Stimulated activated CD4-positive, alpha-beta T cell treated with anti-CD3 and anti-CD28 coated beads, Interleukin-15, amount 100 ng/mL, for 24 hours (primary cell): ENCODE data around the gene GALNT2.

Source experiments
- DNase-seq: peaks from one replicate; pipeline ENCODE4 v3.0.0-alpha.2; 2020

The GALNT2 gene

GRCh38 chr1:230136453-230137336, 69.7 kb downstream of the GALNT2 start:
- no peak for DNase-seq

GRCh38 chr1:230137337-230137815, 70.3 kb downstream of the GALNT2 start:
- no peak for DNase-seq

GRCh38 chr1:230138561-230139239, 71.7 kb downstream of the GALNT2 start:
- DNase-seq = no peak

DNA sequence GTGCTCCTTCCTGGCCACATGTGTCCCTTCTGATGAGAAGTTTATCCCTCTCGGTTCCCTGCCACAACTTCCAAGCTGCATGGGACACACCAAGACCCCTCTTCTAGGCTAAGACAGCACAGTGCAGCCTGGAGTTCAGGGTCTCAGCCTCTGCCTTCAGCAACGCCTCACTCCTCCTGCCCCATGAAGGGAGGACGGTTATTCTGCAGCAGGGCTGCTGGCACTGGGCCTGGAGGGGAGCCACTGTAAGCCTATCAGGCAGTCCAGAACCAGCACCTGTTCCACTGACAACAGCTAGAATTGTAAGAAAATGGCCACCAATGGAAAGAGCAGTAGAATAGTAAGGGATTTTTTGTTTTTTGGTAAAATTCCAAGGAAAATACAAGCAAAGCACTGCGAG, 72.3 kb downstream of the GALNT2 start:
- DNase-seq = no peak

GRCh38 chr1:230139741-230140140, 72.7 kb downstream of the GALNT2 start:
- no peak for DNase-seq

GRCh38 chr1:230140221-230141020, 73.4 kb downstream of the GALNT2 start:
- no peak for DNase-seq

- DNase-seq = peak; percentile 29
Observed at GRCh38 chr1:230141021-230141648, 74.1 kb downstream of the GALNT2 start.

GRCh38 chr1:230141797-230142607, 75.0 kb downstream of the GALNT2 start:
- no peak for DNase-seq

DNA sequence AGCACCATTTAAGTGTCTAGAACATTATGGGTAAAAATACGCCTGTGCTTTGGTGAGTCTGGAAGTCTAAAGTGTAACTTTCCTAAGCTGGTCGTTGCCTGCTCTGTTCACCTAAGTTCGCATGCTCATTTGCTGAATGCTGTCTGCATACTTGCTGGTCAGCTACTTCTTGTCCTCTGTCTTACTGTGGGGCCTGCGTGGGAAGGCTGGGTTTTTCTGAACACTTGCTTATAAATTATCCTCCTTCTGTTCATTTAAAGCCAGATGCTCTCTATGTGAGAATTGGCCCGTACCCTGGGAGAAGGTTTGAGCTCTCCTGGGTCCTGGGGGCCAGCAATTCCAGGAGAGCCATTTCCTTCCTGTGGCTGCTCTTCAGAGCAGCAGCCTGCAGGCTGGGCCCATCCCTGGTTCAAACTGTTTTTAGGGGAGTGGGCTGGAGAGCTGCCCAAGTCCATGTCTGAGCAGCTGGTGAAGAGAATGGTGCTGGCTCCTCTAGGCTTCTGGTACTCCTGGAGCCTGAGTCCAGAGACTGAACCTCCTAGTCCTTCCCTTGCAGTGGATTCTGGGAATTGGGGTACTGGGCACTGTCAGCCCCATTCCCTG, 75.7 kb downstream of the GALNT2 start:
- no peak for DNase-seq

DNA sequence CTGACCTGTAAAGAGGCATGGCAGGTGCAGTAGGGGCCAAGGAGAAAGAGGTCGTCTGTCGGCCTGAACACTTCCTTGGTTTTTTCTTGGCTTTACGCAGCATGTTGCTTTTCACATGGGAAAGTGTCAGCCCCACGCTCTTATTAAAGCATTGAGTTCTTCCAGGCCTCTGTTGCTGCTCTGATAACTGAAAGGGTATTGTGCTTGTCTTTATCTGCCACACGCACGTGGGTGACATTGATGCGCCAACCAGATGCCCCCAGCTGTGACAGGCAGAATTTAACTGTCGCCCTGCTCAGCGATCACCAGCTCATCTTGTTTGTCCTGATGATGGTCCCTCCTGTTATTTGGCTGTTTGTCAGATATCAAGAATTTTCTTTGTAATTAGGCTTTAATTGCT, 76.5 kb downstream of the GALNT2 start:
- no peak for DNase-seq

- no peak for DNase-seq
Observed at GRCh38 chr1:230144010-230144614, 77.1 kb downstream of the GALNT2 start.

GRCh38 chr1:230144758-230145504, 77.9 kb downstream of the GALNT2 start:
- no peak for DNase-seq

GRCh38 chr1:230145505-230145899, 78.5 kb downstream of the GALNT2 start:
- DNase-seq = no peak

GRCh38 chr1:230145953-230146476, 79.0 kb downstream of the GALNT2 start:
- no peak for DNase-seq

- DNase-seq = no peak
Observed at GRCh38 chr1:230146709-230147108, 79.7 kb downstream of the GALNT2 start.

- no peak for DNase-seq
Observed at GRCh38 chr1:230147253-230148125, 80.5 kb downstream of the GALNT2 start.

- DNase-seq = no peak
Observed at GRCh38 chr1:230148126-230148652, 81.2 kb downstream of the GALNT2 start.

- DNase-seq = no peak
Observed at GRCh38 chr1:230148768-230149469, 81.9 kb downstream of the GALNT2 start.
